ENCODE results near the gene MYBPC1. TPM values are rescaled to one million over a fixed set of nuclear protein-coding genes. Genes with fewer than 3 reads are reported as not detected.

MYBPC1 gene
- total RNA-seq, 1 experiment from 2014 or later, result not detected

- H3K4me1 ChIP-seq (ENCODE audit: control insufficient read depth, insufficient read depth, low read length), result peaks cover 12% of the 10 kb centered on the region
- in situ Hi-C loops (cut with HindIII; ENCODE audit: low pct_unique_long_range_greater_than_20kb, low sequenced_read_pairs), result no loop called here
- DNase-seq (ENCODE audit: low read depth, low spot score) (no peak), ATAC-seq (no peak)
- H3K27me3 ChIP-seq (ENCODE audit: control insufficient read depth, insufficient read depth, low read length), result no peaks in the 10 kb centered on the region
- H3K4me3 ChIP-seq (ENCODE audit: low read depth in 2 of 2, low read length in 2 of 2), result no peak overlapping the region
- intact Hi-C loops (cut with micrococcal nuclease; ENCODE audit: unreplicated experiment), result loop anchor here (10.0 kb wide), 1 partner anchor 280 kb away; no protein-coding TSS in a partner anchor
- ChIA-PET POLR2A (interaction anchor here (0.7 kb wide), 1 partner anchor 13 kb away, joined by 4 read pairs; no protein-coding TSS in a partner anchor), CTCF (no interaction called here)
- BruUV-seq (replicated peaks), result no TSS peak
- TF ChIP-seq TCF7L2 (IDR thresholded peaks at IDR 0.05; ENCODE audit: low read depth, low read length) (no peak), POLR2AphosphoS5 (IDR thresholded peaks at IDR 0.05; ENCODE audit: low read depth, low read length) (no peak), SIN3A (IDR thresholded peaks at IDR 0.05; ENCODE audit: borderline replicate concordance, insufficient read depth, low read depth, low read length) (no peak), REST (IDR thresholded peaks at IDR 0.05; ENCODE audit: insufficient read depth in 1 of 2, low read depth in 2 of 2, low read length in 1 of 2) (no peak)
- TF ChIP-seq, protein P1, sequence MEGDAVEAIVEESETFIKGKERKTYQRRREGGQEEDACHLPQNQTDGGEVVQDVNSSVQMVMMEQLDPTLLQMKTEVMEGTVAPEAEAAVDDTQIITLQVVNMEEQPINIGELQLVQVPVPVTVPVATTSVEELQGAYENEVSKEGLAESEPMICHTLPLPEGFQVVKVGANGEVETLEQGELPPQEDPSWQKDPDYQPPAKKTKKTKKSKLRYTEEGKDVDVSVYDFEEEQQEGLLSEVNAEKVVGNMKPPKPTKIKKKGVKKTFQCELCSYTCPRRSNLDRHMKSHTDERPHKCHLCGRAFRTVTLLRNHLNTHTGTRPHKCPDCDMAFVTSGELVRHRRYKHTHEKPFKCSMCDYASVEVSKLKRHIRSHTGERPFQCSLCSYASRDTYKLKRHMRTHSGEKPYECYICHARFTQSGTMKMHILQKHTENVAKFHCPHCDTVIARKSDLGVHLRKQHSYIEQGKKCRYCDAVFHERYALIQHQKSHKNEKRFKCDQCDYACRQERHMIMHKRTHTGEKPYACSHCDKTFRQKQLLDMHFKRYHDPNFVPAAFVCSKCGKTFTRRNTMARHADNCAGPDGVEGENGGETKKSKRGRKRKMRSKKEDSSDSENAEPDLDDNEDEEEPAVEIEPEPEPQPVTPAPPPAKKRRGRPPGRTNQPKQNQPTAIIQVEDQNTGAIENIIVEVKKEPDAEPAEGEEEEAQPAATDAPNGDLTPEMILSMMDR (IDR thresholded peaks at IDR 0.05), result no peak
- H3K36me3 ChIP-seq (ENCODE audit: control insufficient read depth, insufficient read depth, low read length), result peaks cover 3% of the 10 kb centered on the region; the same call in 1 of the 2 replicates
- H3K27ac ChIP-seq (ENCODE audit: low read length), result no peak overlapping the region
- no peaks in the 10 kb centered on the region for H3K9me3 ChIP-seq (ENCODE audit: control insufficient read depth, insufficient read depth, low read depth, low read length)
Observed at GRCh38 chr12:101694986-101695385, 100.2 kb downstream of the MYBPC1 start.

DNA sequence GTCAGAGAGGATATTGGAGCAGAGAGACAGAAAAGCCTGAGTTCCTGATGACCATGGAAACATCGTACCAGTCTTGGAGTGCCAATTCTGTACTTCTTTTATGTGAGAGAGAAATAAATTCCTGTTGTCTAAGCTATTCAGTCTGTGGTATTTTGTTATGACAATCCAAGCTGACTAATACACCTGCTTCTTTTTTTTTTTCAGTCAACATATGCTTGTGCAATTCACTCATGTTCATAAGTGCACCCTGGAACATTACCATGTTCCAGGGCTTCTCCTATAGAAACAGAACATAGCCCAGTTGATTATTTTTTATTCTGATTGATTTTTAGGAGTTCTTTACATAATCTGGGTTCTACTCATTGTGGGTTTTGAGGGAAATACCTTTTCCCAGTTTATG is 100.9 kb downstream of the MYBPC1 start:
- ATAC-seq (no peak), DNase-seq (ENCODE audit: low read depth, low spot score) (no peak)
- ChIA-PET POLR2A (interaction anchor here (0.7 kb wide), 1 partner anchor 12 kb away, joined by 4 read pairs; no protein-coding TSS in a partner anchor), CTCF (no interaction called here)
- in situ Hi-C loops (cut with HindIII; ENCODE audit: low pct_unique_long_range_greater_than_20kb, low sequenced_read_pairs) (no loop called here), intact Hi-C loops (cut with micrococcal nuclease; ENCODE audit: unreplicated experiment) (loop anchor here (10.0 kb wide), 1 partner anchor 281 kb away; no protein-coding TSS in a partner anchor)
- BruUV-seq (replicated peaks), result no TSS peak
- no peaks in the 10 kb centered on the region for H3K9me3 ChIP-seq (ENCODE audit: control insufficient read depth, insufficient read depth, low read depth, low read length)
- H3K27ac ChIP-seq (ENCODE audit: low read length), result no peak overlapping the region
- no peaks in the 10 kb centered on the region for H3K27me3 ChIP-seq (ENCODE audit: control insufficient read depth, insufficient read depth, low read length)
- TF ChIP-seq TCF7L2 (IDR thresholded peaks at IDR 0.05; ENCODE audit: low read depth, low read length) (no peak), REST (IDR thresholded peaks at IDR 0.05; ENCODE audit: insufficient read depth in 1 of 2, low read depth in 2 of 2, low read length in 1 of 2) (no peak), SIN3A (IDR thresholded peaks at IDR 0.05; ENCODE audit: borderline replicate concordance, insufficient read depth, low read depth, low read length) (no peak), POLR2AphosphoS5 (IDR thresholded peaks at IDR 0.05; ENCODE audit: low read depth, low read length) (no peak)
- TF ChIP-seq, protein P1 (IDR thresholded peaks at IDR 0.05), result no peak
- H3K4me1 ChIP-seq (ENCODE audit: control insufficient read depth, insufficient read depth, low read length), result peaks cover 20% of the 10 kb centered on the region
- H3K4me3 ChIP-seq (ENCODE audit: low read depth in 2 of 2, low read length in 2 of 2), result no peak overlapping the region
- H3K36me3 ChIP-seq (ENCODE audit: control insufficient read depth, insufficient read depth, low read length), result peaks cover 3% of the 10 kb centered on the region; the same call in 1 of the 2 replicates

Measured in Panc1 (cell line).